Suprapubic skin (tissue), 4 donors: ENCODE results near the gene KCNK3. TPM values are rescaled to one million over a fixed set of nuclear protein-coding genes. Genes with fewer than 3 reads are reported as not detected.
"Not testable (repeated sequence)": the region's sequence is repeated elsewhere in the genome, so short reads cannot be mapped to it uniquely, and the experiment has no call there.

ENCODE experiments used
- DNase-seq, 2 donors: peaks; one replicate each; pipeline ENCODE4 v3.0.0-alpha.2; 2019; ENCODE audit warnings: low spot score in 2 of 2
- H3K27ac ChIP-seq: fragments of 200-600 bp; sonication (generic); one replicate; pipeline ENCODE4 v1.5.1; 2019
- H3K27me3 ChIP-seq: fragments of 200-600 bp; sonication (generic); one replicate; pipeline ENCODE4 v1.5.1; 2019
- H3K36me3 ChIP-seq: fragments of 200-600 bp; sonication (generic); one replicate; pipeline ENCODE4 v1.5.1; 2019
- H3K4me1 ChIP-seq: fragments of 200-600 bp; sonication (generic); one replicate; pipeline ENCODE4 v1.5.1; 2019
- H3K4me3 ChIP-seq: fragments of 200-600 bp; sonication (generic); one replicate; pipeline ENCODE4 v1.5.1; 2019; ENCODE audit warnings: mild to moderate bottlenecking
- H3K9me3 ChIP-seq: fragments of 200-600 bp; sonication (generic); one replicate; pipeline ENCODE4 v1.5.1; 2019
- EP300 ChIP-seq: sonication (generic); formaldehyde crosslinking; IDR thresholded peaks from one replicate; pipeline ENCODE4 v1.6.1; 2017; ENCODE audit warnings: antibody characterized with exemption
- POLR2A ChIP-seq, 2 donors: fragments of 450-650 bp; IDR thresholded peaks; one replicate each; pipeline ENCODE4 v1.6.1; 2017; ENCODE audit warnings: antibody characterized with exemption in 2 of 2, mild to moderate bottlenecking in 2 of 2, moderate library complexity in 2 of 2
- POLR2AphosphoS5 ChIP-seq, 3 donors: sonication (generic); formaldehyde crosslinking; IDR thresholded peaks; one replicate each; pipeline ENCODE4 v1.6.1; 2017; ENCODE audit warnings: antibody characterized with exemption in 3 of 3
- WGBS: methylation state at CpG from one replicate; pipeline ENCODE4 v1.1.5; 2018; 5-methylcytosine and 5-hydroxymethylcytosine counted together
- total RNA-seq, 4 donors: library from RNA; depleted of rRNA; stranded (reverse); fragments of >200 nt; gene quantifications; one replicate each; pipeline ENCODE4 v1.1.0, GENCODE V29; 2016
- TF ChIP-seq, protein P1 (sequence below), 2 donors: fragments of 200-600 bp in 1 of 2; fragments of 450-650 bp in 1 of 2; sonication (generic) in 1 of 2; IDR thresholded peaks; one replicate each; pipeline ENCODE4 v1.5.1; 2016 to 2019; ENCODE audit warnings: antibody characterized with exemption in 2 of 2, mild to moderate bottlenecking in 1 of 2, moderate library complexity in 1 of 2

KCNK3 gene
- total RNA-seq, 4 donors from 2014 or later, result 0.83 to 1.2 (median 1.1) TPM; not detected in 1

- H3K36me3 ChIP-seq, result no peaks in the 10 kb centered on the region
- no peaks in the 10 kb centered on the region for H3K27me3 ChIP-seq
- peaks cover 5% of the 10 kb centered on the region for H3K4me1 ChIP-seq
- no peak overlapping the region for H3K27ac ChIP-seq
- peak in 1 of 2 donors; percentile 24 for DNase-seq
- no peaks in the 10 kb centered on the region for H3K9me3 ChIP-seq
- WGBS, result 87% methylated on average over 9 of the region's 9 CpGs
- no peak overlapping the region for H3K4me3 ChIP-seq
- TF ChIP-seq, protein P1, sequence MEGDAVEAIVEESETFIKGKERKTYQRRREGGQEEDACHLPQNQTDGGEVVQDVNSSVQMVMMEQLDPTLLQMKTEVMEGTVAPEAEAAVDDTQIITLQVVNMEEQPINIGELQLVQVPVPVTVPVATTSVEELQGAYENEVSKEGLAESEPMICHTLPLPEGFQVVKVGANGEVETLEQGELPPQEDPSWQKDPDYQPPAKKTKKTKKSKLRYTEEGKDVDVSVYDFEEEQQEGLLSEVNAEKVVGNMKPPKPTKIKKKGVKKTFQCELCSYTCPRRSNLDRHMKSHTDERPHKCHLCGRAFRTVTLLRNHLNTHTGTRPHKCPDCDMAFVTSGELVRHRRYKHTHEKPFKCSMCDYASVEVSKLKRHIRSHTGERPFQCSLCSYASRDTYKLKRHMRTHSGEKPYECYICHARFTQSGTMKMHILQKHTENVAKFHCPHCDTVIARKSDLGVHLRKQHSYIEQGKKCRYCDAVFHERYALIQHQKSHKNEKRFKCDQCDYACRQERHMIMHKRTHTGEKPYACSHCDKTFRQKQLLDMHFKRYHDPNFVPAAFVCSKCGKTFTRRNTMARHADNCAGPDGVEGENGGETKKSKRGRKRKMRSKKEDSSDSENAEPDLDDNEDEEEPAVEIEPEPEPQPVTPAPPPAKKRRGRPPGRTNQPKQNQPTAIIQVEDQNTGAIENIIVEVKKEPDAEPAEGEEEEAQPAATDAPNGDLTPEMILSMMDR (IDR thresholded peaks at IDR 0.05), result no peak
- TF ChIP-seq POLR2A (IDR thresholded peaks at IDR 0.05) (no peak), EP300 (no peak), POLR2AphosphoS5 (IDR thresholded peaks at IDR 0.05) (no peak)
These were observed 36.8 kb upstream of the KCNK3 start for GRCh38 chr2:26655611-26656195.

DNA sequence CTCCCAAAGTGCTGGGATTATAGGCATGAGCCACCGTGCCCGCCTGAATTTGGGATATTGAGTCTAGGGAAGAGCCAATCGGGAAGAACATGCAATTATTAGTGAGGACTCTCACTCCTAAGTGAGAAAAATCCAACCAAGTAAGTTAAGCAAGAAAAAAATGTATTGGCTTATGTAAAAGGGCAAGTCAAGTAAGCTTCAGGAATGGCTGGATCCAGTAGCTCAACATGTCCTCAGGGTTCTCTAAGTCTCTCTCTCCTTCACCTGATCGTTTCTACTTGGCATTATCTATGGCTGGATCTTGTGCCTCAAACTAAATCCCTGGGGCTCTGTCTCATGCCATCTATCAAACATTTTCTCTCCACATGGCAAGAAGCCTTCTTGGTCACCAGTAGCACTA lies 35.3 kb upstream of the KCNK3 start:
- WGBS, result 80% methylated on average over 4 of the region's 4 CpGs
- DNase-seq, result peak in 1 of 2 donors; percentile 13
- no peaks in the 10 kb centered on the region for H3K36me3 ChIP-seq

DNA sequence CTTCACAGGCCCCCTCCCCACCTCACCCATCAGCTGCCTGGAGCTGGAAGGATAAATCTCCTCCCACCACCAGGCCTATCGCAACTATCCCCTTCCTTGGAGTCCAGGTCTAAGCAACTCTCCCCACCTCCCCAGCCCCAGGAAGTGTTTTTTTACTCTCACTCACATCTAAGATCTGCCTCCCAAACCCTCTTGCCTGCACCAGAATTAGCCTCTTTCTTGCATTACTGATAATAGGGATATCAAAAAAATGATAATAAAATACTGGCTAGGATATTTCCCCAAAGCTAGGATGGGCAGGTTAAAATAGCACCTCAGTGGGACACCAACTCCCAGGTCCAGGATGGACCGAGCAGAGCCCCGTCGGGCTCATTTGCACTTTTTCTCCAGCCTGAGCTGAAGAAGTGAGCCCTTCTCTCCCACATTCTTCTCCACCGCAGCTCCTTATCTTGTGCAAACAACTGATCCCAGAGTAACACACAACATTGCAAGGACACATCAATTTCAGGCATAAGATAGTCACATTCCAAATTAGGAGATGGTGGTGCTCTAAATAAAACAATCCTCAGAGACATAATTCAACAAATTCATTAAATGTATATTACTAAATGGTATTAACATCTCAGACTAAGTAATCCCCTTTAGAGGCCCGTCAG lies 33.7 kb upstream of the KCNK3 start:
- 86% methylated on average over 6 of the region's 6 CpGs for WGBS

More for the DNA sequence above, 35.3 kb upstream of the KCNK3 start:
- Histone ChIP-seq H3K27me3 (no peaks in the 10 kb centered on the region), H3K4me3 (no peak overlapping the region), H3K9me3 (no peaks in the 10 kb centered on the region), H3K4me1 (peaks cover 5% of the 10 kb centered on the region), H3K27ac (no peak overlapping the region)
- TF ChIP-seq EP300, result no peak
- TF ChIP-seq, protein P1 (IDR thresholded peaks at IDR 0.05), result no peak
- TF ChIP-seq POLR2AphosphoS5 (IDR thresholded peaks at IDR 0.05), result no peak
- no peak for TF ChIP-seq POLR2A (IDR thresholded peaks at IDR 0.05)

GRCh38 chr2:26660363-26660962 lies 32.1 kb upstream of the KCNK3 start:
- Histone ChIP-seq H3K36me3 (no peaks in the 10 kb centered on the region), H3K9me3 (no peaks in the 10 kb centered on the region), H3K4me1 (no peaks in the 10 kb centered on the region), H3K4me3 (no peak overlapping the region), H3K27me3 (peaks cover 2% of the 10 kb centered on the region), H3K27ac (no peak overlapping the region)
- no peak for TF ChIP-seq EP300
- TF ChIP-seq, protein P1 (IDR thresholded peaks at IDR 0.05), result no peak
- no peak for TF ChIP-seq POLR2A (IDR thresholded peaks at IDR 0.05)
- no peak for TF ChIP-seq POLR2AphosphoS5 (IDR thresholded peaks at IDR 0.05)
- DNase-seq, result no peak
- 88% methylated on average over 1 of the region's 1 CpG for WGBS

More for the DNA sequence above, 33.7 kb upstream of the KCNK3 start:
- H3K9me3 ChIP-seq, result no peaks in the 10 kb centered on the region
- H3K36me3 ChIP-seq, result no peaks in the 10 kb centered on the region
- no peaks in the 10 kb centered on the region for H3K4me1 ChIP-seq
- no peak overlapping the region for H3K27ac ChIP-seq
- H3K27me3 ChIP-seq, result no peaks in the 10 kb centered on the region
- peak; percentile 9 to 11 for DNase-seq
- H3K4me3 ChIP-seq, result no peak overlapping the region
- TF ChIP-seq, protein P1 (IDR thresholded peaks at IDR 0.05), result no peak
- no peak for TF ChIP-seq POLR2AphosphoS5 (IDR thresholded peaks at IDR 0.05)
- no peak for TF ChIP-seq EP300
- no peak for TF ChIP-seq POLR2A (IDR thresholded peaks at IDR 0.05)

GRCh38 chr2:26665296-26665695 lies 27.2 kb upstream of the KCNK3 start:
- not testable (repeated sequence) for H3K27ac ChIP-seq, H3K4me1 ChIP-seq, H3K4me3 ChIP-seq, H3K9me3 ChIP-seq, H3K36me3 ChIP-seq
- WGBS, result 93% methylated on average over 21 of the region's 21 CpGs
- peak in 1 of 2 donors; percentile 10 for DNase-seq
- peaks cover 20% of the 10 kb centered on the region for H3K27me3 ChIP-seq
